Liver (tissue), 9 donors: Measurements from ENCODE around the gene CDC42EP2. TPM values are rescaled to one million over a fixed set of nuclear protein-coding genes. Genes with fewer than 3 reads are reported as not detected.
A peak's percentile ranks its signal among the peaks of the same experiment; 100 is the strongest.

Experiments used
- DNase-seq: peaks from one replicate; pipeline ENCODE4 v3.0.0-alpha.2; 2017; ENCODE audit warnings: low spot score
- H3K27ac ChIP-seq, 2 donors: one replicate each; pipeline ENCODE4 v1.7.0; 2013; ENCODE audit warnings: inconsistent platforms in 2 of 2, low read length in 2 of 2, control low read depth in 1 of 2, low read depth in 1 of 2, mild to moderate bottlenecking in 1 of 2
- H3K27me3 ChIP-seq, 4 donors: one replicate each; pipeline versions ENCODE4 v1.6.1 to v1.7.0; 2013; ENCODE audit warnings: low read length in 3 of 4, inconsistent platforms in 1 of 4, mild to moderate bottlenecking in 1 of 4, moderate library complexity in 1 of 4; ENCODE audit not compliant: control insufficient read depth in 4 of 4, insufficient read depth in 4 of 4
- H3K36me3 ChIP-seq, 4 donors: one replicate each; pipeline versions ENCODE4 v1.6.1 to v1.7.0; 2013; ENCODE audit warnings: low read length in 3 of 4, mild to moderate bottlenecking in 3 of 4, low read depth in 1 of 4, moderate library complexity in 1 of 4; ENCODE audit not compliant: control insufficient read depth in 4 of 4, insufficient read depth in 3 of 4
- H3K4me1 ChIP-seq, 4 donors: one replicate each; pipeline versions ENCODE4 v1.6.1 to v1.7.0; 2013; ENCODE audit warnings: low read length in 3 of 4, mild to moderate bottlenecking in 3 of 4, moderate library complexity in 1 of 4; ENCODE audit not compliant: control insufficient read depth in 4 of 4, insufficient read depth in 4 of 4
- H3K4me3 ChIP-seq, 3 donors: one replicate each; pipeline versions ENCODE4 v1.6.1 to v1.7.0; 2013; ENCODE audit warnings: low read length in 3 of 3, control low read depth in 1 of 3, low read depth in 1 of 3, mild to moderate bottlenecking in 1 of 3
- H3K9ac ChIP-seq, 2 donors: one replicate each; pipeline ENCODE4 v1.7.0; 2013; ENCODE audit warnings: low read length in 2 of 2, mild to moderate bottlenecking in 2 of 2, moderate library complexity in 2 of 2, control low read depth in 1 of 2, low read depth in 1 of 2
- H3K9me3 ChIP-seq, 4 donors: one replicate each; pipeline versions ENCODE4 v1.6.1 to v1.7.0; 2013; ENCODE audit warnings: low read length in 3 of 4; ENCODE audit not compliant: control insufficient read depth in 4 of 4
- EGR1 ChIP-seq, 2 donors: IDR thresholded peaks; 2 replicates each; pipeline ENCODE4 v1.6.1; 2016 to 2018; ENCODE audit warnings: antibody characterized with exemption in 2 of 2, low read depth in 2 of 2
- FOXA1 ChIP-seq: IDR thresholded peaks from 2 replicates; pipeline ENCODE4 v1.6.1; 2016; ENCODE audit warnings: antibody characterized with exemption
- FOXA2 ChIP-seq: IDR thresholded peaks from 2 replicates; pipeline ENCODE4 v1.6.1; 2016; ENCODE audit warnings: antibody characterized with exemption
- GABPA ChIP-seq, 2 donors: IDR thresholded peaks in 1 of 2; conservative IDR thresholded peaks in 1 of 2; 2 replicates each; pipeline ENCODE4 v1.6.1; 2016; ENCODE audit warnings: antibody characterized with exemption in 2 of 2, mild to moderate bottlenecking in 1 of 2, moderate library complexity in 1 of 2
- HNF4A ChIP-seq, 2 donors: conservative IDR thresholded peaks; 2 replicates each; pipeline ENCODE4 v1.6.1; 2016; ENCODE audit warnings: antibody characterized with exemption in 2 of 2, mild to moderate bottlenecking in 2 of 2
- HNF4G ChIP-seq: IDR thresholded peaks from 2 replicates; pipeline ENCODE4 v1.6.1; 2016; ENCODE audit warnings: antibody characterized with exemption
- JUND ChIP-seq, 2 donors: IDR thresholded peaks; 2 replicates each; pipeline ENCODE4 v1.6.1; 2016; ENCODE audit warnings: antibody characterized with exemption in 2 of 2
- NR2F2 ChIP-seq: IDR thresholded peaks from 2 replicates; pipeline ENCODE4 v1.6.1; 2016; ENCODE audit warnings: antibody characterized with exemption
- RAD21 ChIP-seq, 2 donors: IDR thresholded peaks; 2 replicates each; pipeline ENCODE4 v1.6.1; 2016; ENCODE audit warnings: antibody characterized with exemption in 2 of 2, mild to moderate bottlenecking in 2 of 2
- RXRA ChIP-seq, 2 donors: IDR thresholded peaks; 2 replicates each; pipeline ENCODE4 v1.6.1; 2017 to 2018; ENCODE audit warnings: antibody characterized with exemption in 2 of 2, mild to moderate bottlenecking in 1 of 2
- SP1 ChIP-seq: IDR thresholded peaks from 2 replicates; pipeline ENCODE4 v1.6.1; 2018; ENCODE audit warnings: antibody characterized with exemption, mild to moderate bottlenecking
- TAF1 ChIP-seq: conservative IDR thresholded peaks from 2 replicates; pipeline ENCODE4 v1.6.1; 2016; ENCODE audit warnings: antibody characterized with exemption, mild to moderate bottlenecking
- YY1 ChIP-seq: IDR thresholded peaks from 2 replicates; pipeline ENCODE4 v1.6.1; 2016; ENCODE audit warnings: antibody characterized with exemption, mild to moderate bottlenecking
- WGBS: extraction: QIAGEN DNeasy Blood & Tissue Kit; methylation state at CpG from one replicate; pipeline ENCODE4 v1.1.7; 2013; 5-methylcytosine and 5-hydroxymethylcytosine counted together
- polyA plus RNA-seq, 2 donors: library from polyadenylated mRNA; stranded (reverse) in 1 of 2; unstranded in 1 of 2; fragments of 200-250 nt in 1 of 2; fragments of >200 nt in 1 of 2; fragmentation: Nextera tagmentation in 1 of 2; extraction: Ambion mirVana in 1 of 2; gene quantifications; one replicate each; pipeline versions ENCODE4 v1.2.1 to v1.2.3, GENCODE V29; 2013 to 2015
- total RNA-seq, 2 donors: library from RNA; depleted of rRNA; stranded (reverse); fragments of >200 nt; gene quantifications; one replicate each; pipeline ENCODE4 v1.2.3, GENCODE V29; 2014
- TF ChIP-seq, protein P1 (sequence below): fragments of 150-350 bp; IDR thresholded peaks from 2 replicates; pipeline ENCODE4 v1.5.1; 2017; ENCODE audit warnings: improper control_type of control experiment, low read depth, low read length; ENCODE audit not compliant: missing input control
- TF ChIP-seq, protein P2 (sequence below): IDR thresholded peaks from 2 replicates; pipeline ENCODE4 v1.6.1; 2016; ENCODE audit warnings: antibody characterized with exemption
- TF ChIP-seq, protein P3 (sequence below): IDR thresholded peaks from 2 replicates; pipeline ENCODE4 v1.6.1; 2016; ENCODE audit warnings: antibody characterized with exemption
- TF ChIP-seq, protein P4 (sequence below): IDR thresholded peaks from 2 replicates; pipeline ENCODE4 v1.6.1; 2016; ENCODE audit warnings: antibody characterized with exemption
- TF ChIP-seq, protein P5 (sequence below): IDR thresholded peaks from 2 replicates; pipeline ENCODE4 v1.6.1; 2016; ENCODE audit warnings: antibody characterized with exemption, mild to moderate bottlenecking
- donor health status: healthy.
- donor health status: healthy.
- donor health status: healthy.
- donor health status: healthy.
- donor health status: healthy.

Gene CDC42EP2
- total and polyA plus RNA-seq, 4 donors, result 1.8 to 3.4 (median 1.9) TPM

DNA sequence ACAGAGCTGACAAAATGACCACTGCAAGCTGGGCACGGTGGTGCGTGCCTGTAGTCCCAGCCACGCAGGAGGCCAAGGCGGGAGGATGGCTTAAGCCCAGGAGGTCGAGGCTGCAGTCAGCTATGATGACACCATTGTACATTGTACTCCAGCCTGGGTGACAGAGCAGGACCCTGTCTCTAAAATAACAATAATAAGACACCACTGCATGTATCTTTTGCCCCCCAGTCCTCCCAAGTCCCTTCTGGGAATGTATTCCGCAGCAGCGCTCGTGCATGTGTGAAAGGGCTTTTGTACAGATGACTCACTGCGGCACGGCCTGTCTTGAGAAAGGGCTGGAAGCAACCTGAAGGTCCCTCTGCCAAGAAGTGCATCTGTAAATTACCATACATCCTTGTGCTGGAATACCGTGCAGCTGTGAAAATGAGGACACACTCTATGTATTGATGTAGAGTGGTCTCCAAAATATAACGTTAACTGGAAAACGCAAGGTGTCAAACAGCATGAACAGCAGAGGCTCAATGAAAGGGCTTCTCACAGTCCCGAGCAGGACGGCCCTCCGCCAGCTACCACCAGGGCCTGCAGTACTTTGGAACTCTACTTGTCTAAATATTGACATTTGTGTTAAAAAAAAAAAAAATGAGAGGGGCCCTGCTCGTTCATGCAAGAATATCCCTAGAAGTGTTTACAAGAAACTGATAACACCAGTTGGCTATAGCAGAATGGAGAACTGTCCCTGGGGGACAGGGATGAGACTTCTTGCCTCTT, 9.0 kb upstream of the CDC42EP2 start:
- no peak overlapping the region for H3K9ac ChIP-seq
- H3K9me3 ChIP-seq, result no peaks in the 10 kb centered on the region
- peak; percentile 66 for TF ChIP-seq FOXA2
- no peak for TF ChIP-seq HNF4G
- TF ChIP-seq RXRA (IDR thresholded peaks at IDR 0.05), result peak in 1 of 2 donors; percentile 58
- TF ChIP-seq, protein P1, sequence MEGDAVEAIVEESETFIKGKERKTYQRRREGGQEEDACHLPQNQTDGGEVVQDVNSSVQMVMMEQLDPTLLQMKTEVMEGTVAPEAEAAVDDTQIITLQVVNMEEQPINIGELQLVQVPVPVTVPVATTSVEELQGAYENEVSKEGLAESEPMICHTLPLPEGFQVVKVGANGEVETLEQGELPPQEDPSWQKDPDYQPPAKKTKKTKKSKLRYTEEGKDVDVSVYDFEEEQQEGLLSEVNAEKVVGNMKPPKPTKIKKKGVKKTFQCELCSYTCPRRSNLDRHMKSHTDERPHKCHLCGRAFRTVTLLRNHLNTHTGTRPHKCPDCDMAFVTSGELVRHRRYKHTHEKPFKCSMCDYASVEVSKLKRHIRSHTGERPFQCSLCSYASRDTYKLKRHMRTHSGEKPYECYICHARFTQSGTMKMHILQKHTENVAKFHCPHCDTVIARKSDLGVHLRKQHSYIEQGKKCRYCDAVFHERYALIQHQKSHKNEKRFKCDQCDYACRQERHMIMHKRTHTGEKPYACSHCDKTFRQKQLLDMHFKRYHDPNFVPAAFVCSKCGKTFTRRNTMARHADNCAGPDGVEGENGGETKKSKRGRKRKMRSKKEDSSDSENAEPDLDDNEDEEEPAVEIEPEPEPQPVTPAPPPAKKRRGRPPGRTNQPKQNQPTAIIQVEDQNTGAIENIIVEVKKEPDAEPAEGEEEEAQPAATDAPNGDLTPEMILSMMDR, result peak; percentile 30
- TF ChIP-seq HNF4A (conservative IDR thresholded peaks at IDR 0.05), result peak; percentile 72 to 79
- no peak for TF ChIP-seq FOXA1
- TF ChIP-seq RAD21 (IDR thresholded peaks at IDR 0.05), result peak in 1 of 2 donors; percentile 28
- TF ChIP-seq EGR1 (IDR thresholded peaks at IDR 0.05; ENCODE audit: low read depth in 2 of 2), result no peak
- no peak for TF ChIP-seq TAF1
- TF ChIP-seq, protein P2, sequence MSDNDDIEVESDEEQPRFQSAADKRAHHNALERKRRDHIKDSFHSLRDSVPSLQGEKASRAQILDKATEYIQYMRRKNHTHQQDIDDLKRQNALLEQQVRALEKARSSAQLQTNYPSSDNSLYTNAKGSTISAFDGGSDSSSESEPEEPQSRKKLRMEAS, result no peak
- no peak for TF ChIP-seq YY1
- TF ChIP-seq NR2F2, result no peak
- TF ChIP-seq, protein P3, sequence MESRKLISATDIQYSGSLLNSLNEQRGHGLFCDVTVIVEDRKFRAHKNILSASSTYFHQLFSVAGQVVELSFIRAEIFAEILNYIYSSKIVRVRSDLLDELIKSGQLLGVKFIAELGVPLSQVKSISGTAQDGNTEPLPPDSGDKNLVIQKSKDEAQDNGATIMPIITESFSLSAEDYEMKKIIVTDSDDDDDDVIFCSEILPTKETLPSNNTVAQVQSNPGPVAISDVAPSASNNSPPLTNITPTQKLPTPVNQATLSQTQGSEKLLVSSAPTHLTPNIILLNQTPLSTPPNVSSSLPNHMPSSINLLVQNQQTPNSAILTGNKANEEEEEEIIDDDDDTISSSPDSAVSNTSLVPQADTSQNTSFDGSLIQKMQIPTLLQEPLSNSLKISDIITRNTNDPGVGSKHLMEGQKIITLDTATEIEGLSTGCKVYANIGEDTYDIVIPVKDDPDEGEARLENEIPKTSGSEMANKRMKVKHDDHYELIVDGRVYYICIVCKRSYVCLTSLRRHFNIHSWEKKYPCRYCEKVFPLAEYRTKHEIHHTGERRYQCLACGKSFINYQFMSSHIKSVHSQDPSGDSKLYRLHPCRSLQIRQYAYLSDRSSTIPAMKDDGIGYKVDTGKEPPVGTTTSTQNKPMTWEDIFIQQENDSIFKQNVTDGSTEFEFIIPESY, result no peak
- TF ChIP-seq, protein P4, sequence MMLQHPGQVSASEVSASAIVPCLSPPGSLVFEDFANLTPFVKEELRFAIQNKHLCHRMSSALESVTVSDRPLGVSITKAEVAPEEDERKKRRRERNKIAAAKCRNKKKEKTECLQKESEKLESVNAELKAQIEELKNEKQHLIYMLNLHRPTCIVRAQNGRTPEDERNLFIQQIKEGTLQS, result no peak
- TF ChIP-seq SP1, result peak; percentile 73
- TF ChIP-seq, protein P5, sequence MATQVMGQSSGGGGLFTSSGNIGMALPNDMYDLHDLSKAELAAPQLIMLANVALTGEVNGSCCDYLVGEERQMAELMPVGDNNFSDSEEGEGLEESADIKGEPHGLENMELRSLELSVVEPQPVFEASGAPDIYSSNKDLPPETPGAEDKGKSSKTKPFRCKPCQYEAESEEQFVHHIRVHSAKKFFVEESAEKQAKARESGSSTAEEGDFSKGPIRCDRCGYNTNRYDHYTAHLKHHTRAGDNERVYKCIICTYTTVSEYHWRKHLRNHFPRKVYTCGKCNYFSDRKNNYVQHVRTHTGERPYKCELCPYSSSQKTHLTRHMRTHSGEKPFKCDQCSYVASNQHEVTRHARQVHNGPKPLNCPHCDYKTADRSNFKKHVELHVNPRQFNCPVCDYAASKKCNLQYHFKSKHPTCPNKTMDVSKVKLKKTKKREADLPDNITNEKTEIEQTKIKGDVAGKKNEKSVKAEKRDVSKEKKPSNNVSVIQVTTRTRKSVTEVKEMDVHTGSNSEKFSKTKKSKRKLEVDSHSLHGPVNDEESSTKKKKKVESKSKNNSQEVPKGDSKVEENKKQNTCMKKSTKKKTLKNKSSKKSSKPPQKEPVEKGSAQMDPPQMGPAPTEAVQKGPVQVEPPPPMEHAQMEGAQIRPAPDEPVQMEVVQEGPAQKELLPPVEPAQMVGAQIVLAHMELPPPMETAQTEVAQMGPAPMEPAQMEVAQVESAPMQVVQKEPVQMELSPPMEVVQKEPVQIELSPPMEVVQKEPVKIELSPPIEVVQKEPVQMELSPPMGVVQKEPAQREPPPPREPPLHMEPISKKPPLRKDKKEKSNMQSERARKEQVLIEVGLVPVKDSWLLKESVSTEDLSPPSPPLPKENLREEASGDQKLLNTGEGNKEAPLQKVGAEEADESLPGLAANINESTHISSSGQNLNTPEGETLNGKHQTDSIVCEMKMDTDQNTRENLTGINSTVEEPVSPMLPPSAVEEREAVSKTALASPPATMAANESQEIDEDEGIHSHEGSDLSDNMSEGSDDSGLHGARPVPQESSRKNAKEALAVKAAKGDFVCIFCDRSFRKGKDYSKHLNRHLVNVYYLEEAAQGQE, result peak; percentile 58
- TF ChIP-seq GABPA (IDR thresholded peaks at IDR 0.05 in 1 of 2, conservative IDR thresholded peaks at IDR 0.05 in 1 of 2), result no peak
- peak in 1 of 2 donors; percentile 35 for TF ChIP-seq JUND (IDR thresholded peaks at IDR 0.05)
- no peaks in the 10 kb centered on the region for H3K36me3 ChIP-seq
- peak overlapping the region; percentile 10 to 66 for H3K27ac ChIP-seq
- 40% methylated on average over 17 of the region's 17 CpGs for WGBS
- no peak for DNase-seq
- H3K4me1 ChIP-seq, result peaks cover 5 to 38% (median 29%) of the 10 kb centered on the region in 4 donors
- no peak overlapping the region for H3K4me3 ChIP-seq
- H3K27me3 ChIP-seq, result no peaks in the 10 kb centered on the region
